Measurements from ENCODE around the gene ARF1. TPM values are rescaled to one million over a fixed set of nuclear protein-coding genes. Genes with fewer than 3 reads are reported as not detected.
"Not testable (repeated sequence)": the region's sequence is repeated elsewhere in the genome, so short reads cannot be mapped to it uniquely, and the experiment has no call there.

The ARF1 gene
- total RNA-seq, 1 experiment from 2014 or later, result 326 TPM

DNA sequence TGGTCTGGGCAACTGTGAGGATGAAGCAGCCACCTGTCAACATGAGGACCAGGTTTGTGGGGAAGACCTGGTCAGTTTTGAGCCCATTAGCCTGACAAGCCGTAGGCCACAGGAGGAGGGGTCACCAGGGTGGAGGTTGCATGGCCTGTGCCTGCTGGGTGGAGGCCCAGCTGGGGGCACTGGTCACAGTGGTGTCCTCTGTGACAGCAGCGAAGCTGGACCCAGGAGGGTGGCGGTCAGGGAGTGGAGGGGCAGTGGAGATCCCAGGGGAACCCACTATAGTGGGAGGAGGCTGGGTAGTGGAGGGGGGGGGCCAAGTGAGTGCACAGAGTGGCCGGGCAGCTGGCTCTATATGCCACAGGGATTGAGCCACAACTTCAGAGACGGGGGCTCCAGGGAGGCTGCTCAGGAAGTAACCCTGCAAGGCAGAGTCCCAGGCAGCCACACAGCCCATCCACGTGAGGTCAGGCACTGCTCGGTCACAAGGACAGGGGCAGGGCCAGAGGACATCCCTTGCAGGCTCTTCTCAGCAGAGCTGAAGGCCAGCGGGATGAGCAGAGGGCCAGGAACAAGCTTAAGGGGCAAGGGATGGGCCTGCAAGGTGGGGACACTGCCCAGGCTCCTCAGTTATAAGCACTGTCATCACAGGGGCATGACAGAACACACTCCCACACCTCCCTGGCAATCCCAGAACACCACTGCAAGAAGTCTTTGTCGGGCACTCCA is 22.9 kb downstream of the ARF1 start:
- Histone ChIP-seq H3K27me3 (ENCODE audit: control insufficient read depth, insufficient read depth, low read length) (peaks cover 7% of the 10 kb centered on the region), H3K36me3 (replicated peaks; ENCODE audit: control insufficient read depth, insufficient read depth, low read length) (peaks cover 11% of the 10 kb centered on the region), H3K4me3 (ENCODE audit: insufficient read depth, low read depth, low read length) (no peak overlapping the region)
- peak; percentile 36 for DNase-seq

DNA sequence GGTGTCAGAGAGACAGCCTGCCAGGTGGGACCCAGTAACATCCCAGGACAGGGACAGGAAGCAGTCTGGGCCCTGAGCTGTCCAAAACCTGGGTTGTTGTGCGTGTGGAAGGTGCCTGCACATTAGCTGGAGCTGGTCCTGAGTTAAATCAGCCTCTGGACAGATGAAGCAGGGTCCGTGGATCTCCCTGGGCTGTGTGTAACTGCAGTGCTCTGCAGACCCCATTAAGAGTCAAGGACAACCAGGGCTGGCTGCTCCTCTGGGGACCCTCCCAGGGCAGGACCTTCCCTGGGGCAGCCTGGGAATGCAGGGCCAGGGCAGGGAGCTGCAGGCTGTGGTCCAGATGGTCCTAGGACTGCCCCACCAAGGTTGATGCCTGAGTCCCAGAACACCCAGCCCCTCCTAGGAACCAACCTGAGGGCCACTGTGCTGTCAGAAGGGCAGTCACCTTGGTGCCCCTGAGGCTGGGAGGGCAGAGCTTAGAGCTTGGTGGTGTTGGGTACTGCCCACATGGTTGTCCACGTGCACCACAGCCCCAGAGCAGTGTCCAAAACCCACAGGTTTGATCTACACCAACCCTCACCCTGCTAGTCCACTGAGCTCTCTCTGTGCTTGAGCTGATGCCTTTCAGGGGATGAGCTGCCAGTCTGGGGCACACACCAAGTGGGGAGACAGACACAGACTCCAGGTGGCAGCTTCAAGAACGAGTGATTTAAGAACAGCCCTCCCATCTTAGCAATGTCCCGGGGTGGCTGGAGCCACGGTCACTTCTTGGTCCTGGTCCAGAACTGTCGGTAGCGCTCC is 23.7 kb downstream of the ARF1 start:
- peaks cover 9% of the 10 kb centered on the region for H3K27me3 ChIP-seq (ENCODE audit: control insufficient read depth, insufficient read depth, low read length)
- no peak overlapping the region for H3K4me3 ChIP-seq (ENCODE audit: insufficient read depth, low read depth, low read length)
- DNase-seq, result no peak
- H3K36me3 ChIP-seq (replicated peaks; ENCODE audit: control insufficient read depth, insufficient read depth, low read length), result peaks cover 10% of the 10 kb centered on the region

DNA sequence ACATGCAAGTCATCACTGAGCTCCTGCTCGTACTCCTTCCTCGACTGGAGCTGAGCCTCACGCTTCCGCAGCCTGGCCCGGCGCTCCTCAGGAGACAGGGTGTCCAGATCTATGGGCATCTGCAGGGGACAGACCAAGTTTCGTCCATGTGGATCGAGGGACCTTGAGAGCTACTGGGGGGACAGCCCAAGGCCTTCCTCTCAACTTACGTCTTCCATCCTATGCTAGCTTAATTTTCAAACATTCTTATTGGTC is 24.2 kb downstream of the ARF1 start:
- DNase-seq, result peak; percentile 13
- Histone ChIP-seq H3K27me3 (ENCODE audit: control insufficient read depth, insufficient read depth, low read length) (peaks cover 9% of the 10 kb centered on the region), H3K4me3 (ENCODE audit: insufficient read depth, low read depth, low read length) (no peak overlapping the region), H3K36me3 (replicated peaks; ENCODE audit: control insufficient read depth, insufficient read depth, low read length) (peaks cover 8% of the 10 kb centered on the region)

DNA sequence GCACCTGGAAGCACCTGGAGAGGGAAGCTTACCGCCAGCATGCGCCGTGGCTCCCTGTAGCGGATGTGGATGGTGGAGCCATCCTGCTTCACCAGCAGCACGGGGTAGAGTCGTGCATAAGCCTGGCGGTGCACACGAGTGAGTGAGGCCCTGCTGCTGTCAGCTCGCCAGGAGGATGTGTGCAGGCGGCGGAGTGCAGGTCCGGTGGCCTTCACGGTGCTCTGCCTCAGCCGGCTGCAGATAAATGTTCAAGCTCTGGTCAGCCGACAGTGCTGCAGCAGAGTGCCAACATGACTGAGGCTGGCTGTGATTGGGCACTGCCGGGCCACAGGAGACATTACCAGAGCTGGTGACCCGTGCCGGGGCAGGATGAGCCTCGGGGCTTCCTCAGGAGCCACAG is 25.1 kb downstream of the ARF1 start:
- Histone ChIP-seq H3K27me3 (ENCODE audit: control insufficient read depth, insufficient read depth, low read length) (peaks cover 9% of the 10 kb centered on the region), H3K4me3 (ENCODE audit: insufficient read depth, low read depth, low read length) (no peak overlapping the region), H3K36me3 (replicated peaks; ENCODE audit: control insufficient read depth, insufficient read depth, low read length) (peaks cover 8% of the 10 kb centered on the region)
- peak; percentile 18 for DNase-seq

DNA sequence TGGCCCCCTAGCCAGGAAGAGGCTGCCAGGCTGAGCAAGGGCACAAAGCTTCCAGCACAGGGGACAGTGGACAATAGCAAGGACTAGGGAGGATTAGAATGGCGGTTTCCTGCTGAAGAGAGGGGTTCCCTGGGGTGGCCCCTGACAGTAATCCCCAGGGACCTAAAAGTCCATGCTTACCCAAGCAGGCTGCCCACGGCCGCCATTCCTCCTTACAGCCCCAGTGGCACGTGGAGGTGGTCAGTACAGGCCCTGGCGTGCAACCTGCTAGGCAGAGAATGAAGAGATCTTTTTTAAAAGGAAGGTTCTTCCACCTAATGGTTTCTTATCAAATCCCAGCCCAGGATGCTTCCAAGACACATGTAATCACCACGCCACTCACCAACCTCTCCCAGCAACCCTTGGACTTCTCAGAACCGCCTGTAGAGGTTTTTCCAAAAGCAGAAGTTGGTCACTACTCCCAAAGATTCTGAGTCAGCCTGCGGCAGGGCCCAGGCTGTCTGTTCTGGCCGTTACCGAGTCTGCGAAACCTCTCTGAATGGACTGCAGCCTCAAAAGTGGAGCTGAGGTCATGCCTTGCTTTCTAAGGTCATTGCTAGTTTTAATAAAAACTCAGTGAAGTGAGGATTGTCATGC is 25.7 kb downstream of the ARF1 start:
- H3K36me3 ChIP-seq (replicated peaks; ENCODE audit: control insufficient read depth, insufficient read depth, low read length), result peaks cover 8% of the 10 kb centered on the region
- DNase-seq, result peak; percentile 18
- H3K27me3 ChIP-seq (ENCODE audit: control insufficient read depth, insufficient read depth, low read length), result peaks cover 9% of the 10 kb centered on the region
- H3K4me3 ChIP-seq (ENCODE audit: insufficient read depth, low read depth, low read length), result peak overlapping the region; percentile 94

DNA sequence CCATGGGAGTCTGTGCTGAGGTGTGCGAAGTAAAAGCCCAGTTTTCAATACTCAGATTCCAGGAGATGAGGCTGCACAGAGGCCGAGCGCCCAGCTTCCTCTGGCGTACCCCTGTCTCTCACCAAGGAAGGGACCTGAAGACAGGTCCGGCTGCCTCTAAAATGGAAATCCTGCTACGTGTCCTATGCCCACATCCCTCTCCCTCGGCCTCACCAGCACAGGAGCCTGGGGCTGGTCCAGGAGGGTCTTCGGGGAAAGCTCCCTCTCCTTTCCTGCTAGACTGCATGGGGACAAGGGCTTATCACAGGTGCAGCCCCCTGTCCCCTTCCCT is 26.2 kb downstream of the ARF1 start:
- H3K36me3 ChIP-seq (replicated peaks; ENCODE audit: control insufficient read depth, insufficient read depth, low read length), result peaks cover 8% of the 10 kb centered on the region
- H3K27me3 ChIP-seq (ENCODE audit: control insufficient read depth, insufficient read depth, low read length), result peaks cover 9% of the 10 kb centered on the region
- DNase-seq, result no peak
- peak overlapping the region; percentile 94 for H3K4me3 ChIP-seq (ENCODE audit: insufficient read depth, low read depth, low read length)

DNA sequence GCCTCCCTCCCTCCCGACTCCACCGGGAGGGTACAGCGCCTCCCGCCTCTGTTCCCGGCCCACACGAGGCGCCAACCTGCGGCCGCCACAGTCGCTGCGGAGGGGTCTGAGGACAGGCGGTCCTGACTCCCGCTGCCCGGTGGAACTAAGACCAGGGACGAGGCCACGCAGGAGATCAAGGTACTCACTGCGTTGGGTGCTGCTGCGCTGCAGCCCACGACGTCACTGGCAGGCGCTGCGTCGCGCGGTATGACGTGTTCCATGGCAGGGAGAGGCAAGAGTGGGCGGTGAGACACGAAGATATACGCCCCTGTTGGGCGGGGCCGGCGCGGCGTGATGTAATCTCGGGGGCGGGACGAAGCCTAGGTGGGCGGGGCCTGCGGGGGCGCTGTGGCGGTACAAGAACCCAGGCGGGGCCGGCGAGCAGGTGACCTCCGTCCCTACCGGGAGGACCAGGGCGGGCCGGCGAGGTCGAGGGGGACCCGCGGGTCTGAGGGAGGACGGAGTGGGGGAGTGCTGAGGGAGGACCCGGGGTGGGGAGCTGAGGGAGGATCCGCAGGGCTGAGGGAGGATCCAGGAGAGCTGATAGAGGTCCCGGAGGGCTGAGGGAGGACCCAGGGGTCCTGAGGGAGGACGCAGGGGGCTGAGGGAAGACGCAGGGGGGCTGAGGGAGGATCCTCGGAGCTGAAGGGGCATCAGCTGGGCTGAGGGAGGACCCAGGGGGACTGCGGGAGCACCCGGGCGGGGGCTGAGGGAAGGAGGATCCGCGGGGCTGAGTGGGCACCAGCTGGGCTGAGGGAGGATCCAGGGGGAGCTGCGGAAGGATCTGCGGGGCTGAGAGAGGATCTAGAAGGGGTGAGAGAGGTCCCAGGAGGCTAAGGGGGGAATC is 26.8 kb downstream of the ARF1 start, which contains the start of gene MRPL55:
TSS of gene MRPL55 (minus strand) at position 227 of the 889 bp plus-strand sequence. CDS start 1,039 bp downstream, outside the sequence.
- peaks cover 8% of the 10 kb centered on the region for H3K36me3 ChIP-seq (replicated peaks; ENCODE audit: control insufficient read depth, insufficient read depth, low read length)
- H3K4me3 ChIP-seq (ENCODE audit: insufficient read depth, low read depth, low read length), result peak within 1 kb of the TSS; percentile 94
- DNase-seq, result peak; percentile 99
- H3K27me3 ChIP-seq (ENCODE audit: control insufficient read depth, insufficient read depth, low read length), result peaks cover 9% of the 10 kb centered on the region

DNA sequence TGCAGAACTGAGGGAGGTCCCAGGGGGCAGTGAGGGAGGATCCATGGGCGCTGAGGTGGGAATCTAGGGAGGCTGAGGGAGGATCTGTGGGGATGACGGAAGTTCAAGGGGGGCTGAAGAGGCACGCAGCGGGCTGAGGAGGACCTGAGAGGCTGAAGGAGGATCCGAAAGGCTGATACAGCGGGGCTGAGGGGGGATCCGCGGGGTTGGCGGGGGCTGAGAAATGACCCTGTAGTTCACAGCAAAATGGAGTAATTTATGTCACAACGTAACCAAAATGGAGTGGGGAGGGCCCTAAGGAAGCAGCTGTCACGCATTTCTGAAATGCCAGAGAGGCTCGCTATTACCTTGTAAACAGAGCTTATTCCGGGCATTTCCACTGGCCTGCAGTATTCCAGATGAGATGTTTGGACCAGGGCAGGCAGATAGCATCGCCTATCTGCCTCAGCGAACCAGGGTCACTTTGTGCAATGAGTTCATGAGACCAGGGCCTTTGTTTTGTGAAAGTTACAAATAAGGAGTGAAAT is 27.5 kb downstream of the ARF1 start:
- H3K4me3 ChIP-seq (ENCODE audit: insufficient read depth, low read depth, low read length), result peak overlapping the region; percentile 94
- peaks cover 8% of the 10 kb centered on the region for H3K36me3 ChIP-seq (replicated peaks; ENCODE audit: control insufficient read depth, insufficient read depth, low read length)
- DNase-seq, result no peak
- H3K27me3 ChIP-seq (ENCODE audit: control insufficient read depth, insufficient read depth, low read length), result peaks cover 9% of the 10 kb centered on the region

DNA sequence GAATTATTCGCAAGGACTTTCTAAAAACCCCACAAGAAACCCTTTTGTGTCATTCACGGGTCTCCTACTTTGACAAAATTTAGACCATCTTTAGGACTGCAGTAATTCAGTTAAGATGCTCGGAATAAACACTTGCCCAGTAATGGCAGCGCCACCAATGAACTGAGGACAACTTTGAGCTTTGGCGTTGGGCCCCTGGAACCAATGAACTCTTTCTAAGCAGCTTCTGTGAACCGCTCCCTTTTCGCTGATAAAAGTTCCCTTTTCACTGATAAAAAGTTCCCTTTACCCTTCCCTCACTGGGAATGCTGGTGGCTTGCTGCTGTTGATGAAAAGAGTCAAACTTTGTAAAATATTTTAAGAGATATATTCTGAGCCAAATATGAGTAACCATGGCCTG is 28.0 kb downstream of the ARF1 start:
- Histone ChIP-seq H3K4me3 (ENCODE audit: insufficient read depth, low read depth, low read length) (no peak overlapping the region), H3K36me3 (replicated peaks; ENCODE audit: control insufficient read depth, insufficient read depth, low read length) (peaks cover 8% of the 10 kb centered on the region), H3K27me3 (ENCODE audit: control insufficient read depth, insufficient read depth, low read length) (peaks cover 9% of the 10 kb centered on the region)
- DNase-seq, result no peak

DNA sequence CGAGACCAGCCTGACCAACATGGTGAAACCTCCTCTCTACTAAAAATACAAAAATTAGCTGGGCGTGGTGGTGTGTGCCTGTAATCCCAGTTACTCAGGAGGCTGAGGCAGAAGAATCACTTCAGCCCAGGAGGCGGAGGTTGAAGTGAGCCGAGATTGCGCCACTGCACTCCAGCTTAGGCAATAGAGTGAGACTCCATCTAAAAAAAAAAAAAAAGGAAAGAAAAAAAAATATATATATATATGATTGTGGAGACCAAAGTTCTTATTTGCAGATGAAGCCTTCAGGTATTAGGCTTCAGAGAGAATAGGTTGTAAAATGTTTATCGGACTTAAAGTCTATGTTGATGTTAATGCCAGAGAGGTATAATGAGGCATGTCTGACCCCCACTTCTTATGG is 28.8 kb downstream of the ARF1 start:
- not testable (repeated sequence) for H3K4me3 ChIP-seq (ENCODE audit: insufficient read depth, low read depth, low read length); H3K36me3 ChIP-seq (replicated peaks; ENCODE audit: control insufficient read depth, insufficient read depth, low read length); H3K27me3 ChIP-seq (ENCODE audit: control insufficient read depth, insufficient read depth, low read length); DNase-seq

DNA sequence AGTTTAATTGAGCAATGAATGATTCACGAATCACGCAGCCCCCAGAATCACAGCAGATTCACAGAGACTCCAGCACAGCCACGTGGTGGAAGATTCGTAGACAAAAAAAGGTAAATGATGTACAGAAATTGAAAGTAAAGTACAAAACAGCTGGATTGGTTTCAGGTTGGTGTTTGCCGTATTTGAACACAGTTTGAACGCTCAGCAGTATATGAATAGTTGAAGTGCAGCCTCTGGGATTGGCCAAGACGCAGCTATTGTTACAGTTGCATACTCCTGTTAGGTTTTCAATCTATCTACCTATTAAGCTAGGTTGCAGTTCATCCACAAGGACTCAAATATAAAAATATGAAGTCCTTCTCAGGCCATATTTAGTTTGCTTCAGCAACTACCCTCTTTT is 29.7 kb downstream of the ARF1 start:
- peaks cover 9% of the 10 kb centered on the region for H3K27me3 ChIP-seq (ENCODE audit: control insufficient read depth, insufficient read depth, low read length)
- no peak for DNase-seq
- peaks cover 1% of the 10 kb centered on the region; the same call in 1 of the 2 replicates for H3K36me3 ChIP-seq (replicated peaks; ENCODE audit: control insufficient read depth, insufficient read depth, low read length)
- H3K4me3 ChIP-seq (ENCODE audit: insufficient read depth, low read depth, low read length), result no peak overlapping the region

DNA sequence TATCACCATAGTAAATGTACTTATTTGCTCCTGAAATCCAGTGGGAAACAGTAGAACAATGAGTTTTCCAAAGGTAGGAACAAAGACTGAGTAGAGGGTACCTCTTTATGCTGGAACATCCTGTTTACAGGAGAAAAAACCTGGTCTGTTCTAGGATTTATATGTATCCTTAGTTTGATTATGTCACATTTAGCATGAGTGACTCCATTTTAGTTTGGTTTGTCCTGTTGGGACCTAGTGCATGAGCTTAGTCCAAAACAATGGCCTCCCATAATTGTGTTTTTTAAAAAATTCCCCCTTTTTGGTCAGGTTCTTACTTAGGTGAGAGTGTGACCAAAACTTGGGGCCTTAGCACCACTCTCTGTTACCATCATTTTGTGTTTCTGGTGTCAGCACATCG is 30.1 kb downstream of the ARF1 start:
- no peaks in the 10 kb centered on the region for H3K36me3 ChIP-seq (replicated peaks; ENCODE audit: control insufficient read depth, insufficient read depth, low read length)
- H3K4me3 ChIP-seq (ENCODE audit: insufficient read depth, low read depth, low read length), result no peak overlapping the region
- peaks cover 9% of the 10 kb centered on the region for H3K27me3 ChIP-seq (ENCODE audit: control insufficient read depth, insufficient read depth, low read length)
- DNase-seq, result no peak

DNA sequence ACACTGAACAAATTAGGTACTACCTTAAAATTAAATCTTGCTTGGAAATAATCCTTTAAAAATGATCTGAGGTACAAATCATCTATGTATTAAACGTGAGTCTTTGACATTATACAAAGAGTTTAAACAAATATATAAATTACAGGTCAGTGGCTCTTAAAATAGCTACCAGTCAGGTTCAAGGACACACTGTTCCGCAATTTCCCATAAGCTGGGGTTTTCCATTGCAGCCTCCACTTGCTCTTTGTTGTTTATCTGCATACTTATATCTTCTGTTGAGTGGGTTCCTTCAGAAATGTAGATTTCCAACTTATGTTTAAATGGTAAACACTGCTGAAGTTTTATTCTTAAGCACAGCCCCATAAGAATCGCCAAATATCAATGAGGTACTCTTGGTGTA is 32.3 kb downstream of the ARF1 start:
- no peak for DNase-seq
- Histone ChIP-seq H3K4me3 (ENCODE audit: insufficient read depth, low read depth, low read length) (no peak overlapping the region), H3K27me3 (ENCODE audit: control insufficient read depth, insufficient read depth, low read length) (peaks cover 5% of the 10 kb centered on the region; the same call in 1 of the 2 replicates)

DNA sequence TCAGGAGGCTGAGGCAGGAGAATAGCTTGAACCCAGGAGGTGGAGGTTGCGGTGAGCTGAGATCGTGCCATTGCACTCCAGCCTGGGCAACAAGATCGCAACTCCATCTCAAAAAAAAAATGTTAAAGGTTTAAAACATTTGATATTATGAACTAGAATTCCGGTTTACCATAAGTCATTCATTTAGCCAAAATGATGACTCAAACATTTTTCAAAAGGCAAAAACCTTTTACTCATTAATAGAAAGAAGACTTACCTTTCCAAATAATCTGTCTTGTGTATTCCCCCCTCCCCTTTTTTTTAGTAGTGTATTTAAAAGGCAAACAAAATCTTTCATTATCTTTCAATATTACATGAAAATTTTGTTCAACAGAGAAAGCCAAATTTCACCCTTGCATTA is 34.8 kb downstream of the ARF1 start:
- Histone ChIP-seq H3K36me3 (replicated peaks; ENCODE audit: control insufficient read depth, insufficient read depth, low read length) (no peaks in the 10 kb centered on the region), H3K27me3 (ENCODE audit: control insufficient read depth, insufficient read depth, low read length) (no peaks in the 10 kb centered on the region), H3K4me3 (ENCODE audit: insufficient read depth, low read depth, low read length) (no peak overlapping the region)
- no peak for DNase-seq

More for the DNA sequence above, 32.3 kb downstream of the ARF1 start:
- no peaks in the 10 kb centered on the region for H3K36me3 ChIP-seq (replicated peaks; ENCODE audit: control insufficient read depth, insufficient read depth, low read length)

All from H7 (cell line).